Measurements from ENCODE around the gene UNC5CL. TPM values are rescaled to one million over a fixed set of nuclear protein-coding genes. Genes with fewer than 3 reads are reported as not detected.
A peak's percentile ranks its signal among the peaks of the same experiment; 100 is the strongest.

UNC5CL gene
- total and polyA plus RNA-seq, 2 of the 4 experiments (the other 2 are of a cell fraction), result not detected

DNA sequence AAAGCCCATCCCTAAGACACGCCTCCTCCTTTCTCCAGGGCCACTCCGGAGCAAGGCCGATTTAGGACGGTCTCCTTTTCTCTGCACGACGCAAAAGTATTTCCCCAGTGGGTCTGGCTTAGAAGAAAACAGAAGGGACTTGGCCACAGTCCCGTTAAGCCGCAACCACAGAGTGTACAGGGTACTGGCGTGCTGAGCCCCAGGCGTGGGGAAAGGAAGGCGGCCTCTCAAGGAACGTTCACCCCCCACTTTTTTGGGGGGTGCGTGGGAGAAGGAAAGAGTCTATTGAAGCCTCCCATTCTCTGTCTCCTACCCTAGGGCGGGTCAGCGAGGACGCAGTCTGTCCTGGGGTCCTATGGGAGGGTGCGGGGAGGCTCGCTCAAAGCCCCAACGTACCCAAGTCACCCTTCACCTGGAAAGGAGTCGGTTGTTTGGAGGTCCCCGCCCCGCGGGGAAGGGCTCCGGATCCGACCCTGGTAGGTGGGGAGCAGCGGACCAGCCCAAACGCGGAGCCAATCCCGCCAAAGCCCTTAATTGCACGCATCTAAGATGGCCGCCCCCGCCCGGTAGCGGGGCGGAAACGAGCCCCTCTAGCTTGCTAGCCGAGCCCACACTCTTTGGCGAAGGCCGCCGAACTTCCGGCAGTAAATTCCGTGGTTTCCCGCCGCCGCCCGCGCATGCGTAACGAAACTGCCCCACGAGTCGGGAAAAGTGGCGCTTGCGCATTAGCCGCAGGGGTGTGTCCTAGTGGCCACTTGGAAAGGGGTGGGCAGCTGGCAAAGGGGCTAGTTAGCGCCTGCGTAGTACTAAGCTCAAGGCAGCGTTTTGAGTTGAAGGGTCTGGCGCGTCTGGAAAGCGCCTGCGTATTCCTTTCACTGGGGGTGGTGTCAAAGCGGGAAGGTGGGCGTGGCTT, 33.2 kb upstream of the UNC5CL start, which contains the start of gene OARD1:
Gene OARD1, minus strand, starts transcription at position 434 of the 913 bp plus-strand sequence. CDS start 722 bp downstream, outside the sequence.
- Histone ChIP-seq H3K27me3 (ENCODE audit: control insufficient read depth, insufficient read depth, low read length) (no peaks in the 10 kb centered on the region), H4K5ac (ENCODE audit: low read depth, low read length) (peak within 1 kb of the TSS; percentile 32), H2AK9ac (replicated peaks; ENCODE audit: low read depth, low read length, poor library complexity) (peak within 1 kb of the TSS; percentile 98), H2AFZ (replicated peaks; ENCODE audit: low read length, poor library complexity) (peak within 1 kb of the TSS; percentile 94), H3K4ac (ENCODE audit: low read depth, low read length) (peak within 1 kb of the TSS; percentile 93), H3K9me1 (ENCODE audit: insufficient read depth, low read length) (peaks cover 6% of the 10 kb centered on the region), H4K20me1 (ENCODE audit: insufficient read depth, low read length) (peaks cover 10% of the 10 kb centered on the region), H3K18ac (ENCODE audit: low read depth, low read length) (peak within 1 kb of the TSS; percentile 35), H3K4me2 (ENCODE audit: low read depth, low read length) (peak within 1 kb of the TSS; percentile 76), H4K8ac (ENCODE audit: low read depth in 2 of 2, low read length in 2 of 2) (peak within 1 kb of the TSS; percentile 80 to 91), H3K9ac (ENCODE audit: low read depth, low read length) (peak within 1 kb of the TSS; percentile 92), H3K79me1 (ENCODE audit: low read depth in 1 of 2, low read length in 2 of 2) (peaks cover 10 to 16% of the 10 kb centered on the region in 2 experiments; a peak in 3 of 4 replicates), H3K9me3 (ENCODE audit: control insufficient read depth, insufficient read depth, low read length) (no peaks in the 10 kb centered on the region), H2BK15ac (ENCODE audit: low read depth, low read length) (peak within 1 kb of the TSS; percentile 64; the same call in 2 of the 3 replicates), H2BK5ac (ENCODE audit: low read depth, low read length, poor library complexity, severe bottlenecking) (peak within 1 kb of the TSS; percentile 82), H3K36me3 (ENCODE audit: control insufficient read depth, insufficient read depth, low read length) (no peaks in the 10 kb centered on the region), H4K91ac (ENCODE audit: insufficient read depth, low read depth, low read length) (peak within 1 kb of the TSS; percentile 84), H3K56ac (ENCODE audit: extremely low read depth, insufficient read depth, low read length) (peak within 1 kb of the TSS; percentile 92), H2BK120ac (ENCODE audit: low read depth, low read length) (peak within 1 kb of the TSS; percentile 41; the same call in 1 of the 2 replicates), H3K4me1 (ENCODE audit: control insufficient read depth, insufficient read depth, low read length) (peaks cover 3% of the 10 kb centered on the region), H3K27ac (ENCODE audit: insufficient read depth, low read length) (peak within 1 kb of the TSS; percentile 93), H3K23ac (ENCODE audit: low read depth, low read length) (peak within 1 kb of the TSS; percentile 73), H3K4me3 (ENCODE audit: insufficient read depth, low read depth, low read length) (peak within 1 kb of the TSS; percentile 72), H3K14ac (replicated peaks; ENCODE audit: low read depth, low read length) (peak within 1 kb of the TSS; percentile 92), H2BK20ac (ENCODE audit: low read depth, low read length) (no peak within 1 kb of the TSS), H2AK5ac (ENCODE audit: low read depth, low read length) (peak within 1 kb of the TSS; percentile 18; the same call in 1 of the 2 replicates)
- ATAC-seq (ENCODE audit: low read depth), result peak; percentile 72
- BruUV-seq (replicated peaks), result no TSS peak
- DNase-seq, result no peak
- WGBS, 2 experiments (ENCODE audit: extremely low coverage in 2 of 2, insufficient read length in 1 of 2), result 1% methylated on average over 14 of the region's 63 CpGs; no CpG with 5 or more reads in 1 of the 2 experiments
- in situ Hi-C loops (cut with MboI; ENCODE audit: low sequenced_read_pairs) (no loop called here), intact Hi-C loops (cut with micrococcal nuclease) (loop anchor here (5.0 kb wide), 2 partner anchors 245 to 610 kb away; no protein-coding TSS in a partner anchor), dilution Hi-C loops (cut with HindIII; ENCODE audit: low sequenced_read_pairs, unreplicated experiment) (no loop called here)
- ChIA-PET POLR2A (ENCODE audit: unreplicated experiment) (interaction anchor here (0.5 to 0.8 kb wide), 2 partner anchors 9 to 75 kb away, joined by 3 read pairs; no protein-coding TSS in a partner anchor), CTCF (no interaction called here)
- TF ChIP-seq, protein P1, sequence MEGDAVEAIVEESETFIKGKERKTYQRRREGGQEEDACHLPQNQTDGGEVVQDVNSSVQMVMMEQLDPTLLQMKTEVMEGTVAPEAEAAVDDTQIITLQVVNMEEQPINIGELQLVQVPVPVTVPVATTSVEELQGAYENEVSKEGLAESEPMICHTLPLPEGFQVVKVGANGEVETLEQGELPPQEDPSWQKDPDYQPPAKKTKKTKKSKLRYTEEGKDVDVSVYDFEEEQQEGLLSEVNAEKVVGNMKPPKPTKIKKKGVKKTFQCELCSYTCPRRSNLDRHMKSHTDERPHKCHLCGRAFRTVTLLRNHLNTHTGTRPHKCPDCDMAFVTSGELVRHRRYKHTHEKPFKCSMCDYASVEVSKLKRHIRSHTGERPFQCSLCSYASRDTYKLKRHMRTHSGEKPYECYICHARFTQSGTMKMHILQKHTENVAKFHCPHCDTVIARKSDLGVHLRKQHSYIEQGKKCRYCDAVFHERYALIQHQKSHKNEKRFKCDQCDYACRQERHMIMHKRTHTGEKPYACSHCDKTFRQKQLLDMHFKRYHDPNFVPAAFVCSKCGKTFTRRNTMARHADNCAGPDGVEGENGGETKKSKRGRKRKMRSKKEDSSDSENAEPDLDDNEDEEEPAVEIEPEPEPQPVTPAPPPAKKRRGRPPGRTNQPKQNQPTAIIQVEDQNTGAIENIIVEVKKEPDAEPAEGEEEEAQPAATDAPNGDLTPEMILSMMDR (conservative IDR thresholded peaks at IDR 0.05; ENCODE audit: low read depth, low read length), result 0 out of 2 replicates have a peak, but pooled peaks have one; percentile 0
- TF ChIP-seq, protein P2, sequence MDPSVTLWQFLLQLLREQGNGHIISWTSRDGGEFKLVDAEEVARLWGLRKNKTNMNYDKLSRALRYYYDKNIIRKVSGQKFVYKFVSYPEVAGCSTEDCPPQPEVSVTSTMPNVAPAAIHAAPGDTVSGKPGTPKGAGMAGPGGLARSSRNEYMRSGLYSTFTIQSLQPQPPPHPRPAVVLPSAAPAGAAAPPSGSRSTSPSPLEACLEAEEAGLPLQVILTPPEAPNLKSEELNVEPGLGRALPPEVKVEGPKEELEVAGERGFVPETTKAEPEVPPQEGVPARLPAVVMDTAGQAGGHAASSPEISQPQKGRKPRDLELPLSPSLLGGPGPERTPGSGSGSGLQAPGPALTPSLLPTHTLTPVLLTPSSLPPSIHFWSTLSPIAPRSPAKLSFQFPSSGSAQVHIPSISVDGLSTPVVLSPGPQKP (IDR thresholded peaks at IDR 0.05; ENCODE audit: borderline replicate concordance, low read depth, low read length), result no peak
- TF ChIP-seq MAZ (IDR thresholded peaks at IDR 0.05; ENCODE audit: borderline replicate concordance, low read depth, low read length) (peak; percentile 36; the same call in 1 of the 2 replicates), CHD1 (IDR thresholded peaks at IDR 0.05; ENCODE audit: low read depth, low read length) (no peak), POLR2A (IDR thresholded peaks at IDR 0.05; ENCODE audit: low read depth, low read length) (peak; percentile 68), MXI1 (IDR thresholded peaks at IDR 0.05; ENCODE audit: borderline replicate concordance, low read depth, low read length) (0 out of 2 replicates have a peak, but pooled peaks have one; percentile 60), SMC3 (IDR thresholded peaks at IDR 0.05; ENCODE audit: low read depth, low read length) (no peak), FOS (IDR thresholded peaks at IDR 0.05; ENCODE audit: low read depth, low read length) (no peak)
- TF ChIP-seq, protein P3, sequence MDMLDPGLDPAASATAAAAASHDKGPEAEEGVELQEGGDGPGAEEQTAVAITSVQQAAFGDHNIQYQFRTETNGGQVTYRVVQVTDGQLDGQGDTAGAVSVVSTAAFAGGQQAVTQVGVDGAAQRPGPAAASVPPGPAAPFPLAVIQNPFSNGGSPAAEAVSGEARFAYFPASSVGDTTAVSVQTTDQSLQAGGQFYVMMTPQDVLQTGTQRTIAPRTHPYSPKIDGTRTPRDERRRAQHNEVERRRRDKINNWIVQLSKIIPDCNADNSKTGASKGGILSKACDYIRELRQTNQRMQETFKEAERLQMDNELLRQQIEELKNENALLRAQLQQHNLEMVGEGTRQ (IDR thresholded peaks at IDR 0.05; ENCODE audit: low read depth, low read length), result no peak

Measured in IMR-90 (cell line).